OCI-LY3 (cell line): ENCODE results near the gene GJD3.

Source experiments
- EZH2phosphoT487 ChIP-seq: fragments of 200-600 bp; shearing (Covaris generic); IDR thresholded peaks from 2 replicates; pipeline ENCODE4 v1.6.1; 2018; ENCODE audit warnings: antibody characterized with exemption, mixed run types, low read depth
- TF ChIP-seq, protein P1 (sequence below): fragments of 200-600, 300-600 bp; sonication (generic); IDR thresholded peaks from 2 replicates; pipeline ENCODE4 v1.5.1; 2014; ENCODE audit warnings: antibody characterized with exemption, low read length, low read depth

DNA sequence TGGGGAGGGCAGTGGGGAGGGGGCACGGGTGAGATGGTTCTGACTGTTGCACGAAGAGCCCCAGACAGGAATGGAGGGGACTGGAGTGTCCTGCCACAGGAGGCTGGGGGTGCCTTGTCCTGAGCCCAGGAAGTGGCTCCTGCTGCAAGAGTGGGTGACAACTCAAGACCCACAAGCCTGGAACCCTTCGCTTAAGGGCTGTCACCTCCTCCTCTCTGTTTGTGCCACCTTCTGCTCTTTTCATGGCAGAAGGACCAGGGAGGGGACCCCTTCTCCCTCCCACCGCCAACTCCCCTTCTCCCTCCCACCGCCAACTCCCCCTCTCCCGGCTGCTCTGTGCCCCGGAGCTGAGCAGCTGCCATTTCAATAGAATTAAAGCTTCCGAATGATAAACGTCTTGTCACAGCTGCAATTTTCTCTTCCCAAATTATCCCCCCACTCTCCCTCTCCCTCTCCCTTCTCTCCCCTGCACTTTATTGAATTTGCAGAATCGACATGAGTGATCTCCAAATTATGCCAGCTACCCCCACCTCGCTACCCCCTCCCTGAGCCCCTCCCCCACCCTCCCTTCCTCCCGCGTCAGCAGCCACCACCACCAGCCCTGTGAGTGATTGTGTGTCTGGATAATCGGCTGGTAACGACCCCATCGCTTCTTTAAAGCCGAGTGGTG, 13.7 kb downstream of the GJD3 start:
- TF ChIP-seq, protein P1, sequence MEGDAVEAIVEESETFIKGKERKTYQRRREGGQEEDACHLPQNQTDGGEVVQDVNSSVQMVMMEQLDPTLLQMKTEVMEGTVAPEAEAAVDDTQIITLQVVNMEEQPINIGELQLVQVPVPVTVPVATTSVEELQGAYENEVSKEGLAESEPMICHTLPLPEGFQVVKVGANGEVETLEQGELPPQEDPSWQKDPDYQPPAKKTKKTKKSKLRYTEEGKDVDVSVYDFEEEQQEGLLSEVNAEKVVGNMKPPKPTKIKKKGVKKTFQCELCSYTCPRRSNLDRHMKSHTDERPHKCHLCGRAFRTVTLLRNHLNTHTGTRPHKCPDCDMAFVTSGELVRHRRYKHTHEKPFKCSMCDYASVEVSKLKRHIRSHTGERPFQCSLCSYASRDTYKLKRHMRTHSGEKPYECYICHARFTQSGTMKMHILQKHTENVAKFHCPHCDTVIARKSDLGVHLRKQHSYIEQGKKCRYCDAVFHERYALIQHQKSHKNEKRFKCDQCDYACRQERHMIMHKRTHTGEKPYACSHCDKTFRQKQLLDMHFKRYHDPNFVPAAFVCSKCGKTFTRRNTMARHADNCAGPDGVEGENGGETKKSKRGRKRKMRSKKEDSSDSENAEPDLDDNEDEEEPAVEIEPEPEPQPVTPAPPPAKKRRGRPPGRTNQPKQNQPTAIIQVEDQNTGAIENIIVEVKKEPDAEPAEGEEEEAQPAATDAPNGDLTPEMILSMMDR: no peak
- no peak for TF ChIP-seq EZH2phosphoT487
